Endothelial cell of umbilical vein (primary cell): ENCODE results near the gene OR6C76. TPM values are rescaled to one million over a fixed set of nuclear protein-coding genes. Genes with fewer than 3 reads are reported as not detected.

Source experiments
- BruUV-seq: library from RNA; stranded (reverse); fragments of 400-500 nt; replicated peaks from 2 replicates; lab custom pipeline; 2021; lab: Mats Ljungman, UMichigan
- CTCF ChIA-PET: fragments of 300-600, 350-600 bp; sonication (Branson Sonifier 250); formaldehyde crosslinking; loops from one replicate; lab custom pipeline; 2021; ENCODE audit warnings: antibody characterized with exemption, inconsistent platforms; lab: Charles Lee
- POLR2A ChIA-PET: fragments of 300-600, 350-600 bp; sonication (Branson Sonifier 250); formaldehyde crosslinking; loops from one replicate; lab custom pipeline; 2021; ENCODE audit warnings: antibody characterized with exemption, inconsistent platforms; lab: Charles Lee
- DNase-seq: peaks from one replicate; pipeline ENCODE4 v3.0.0-alpha.2; 2011; ENCODE audit warnings: low read depth, low spot score
- FAIRE-seq: peaks from 2 replicates; lab custom pipeline; 2011; peaks lifted over from hg19 to GRCh38; lab: Jason Lieb, UNC
- H2AFZ ChIP-seq: 2 replicates; pipeline ENCODE4 v1.6.0; 2012; ENCODE audit warnings: low read depth, low read length, control low read depth, inconsistent platforms
- H3K27ac ChIP-seq: 2 replicates; pipeline ENCODE4 v1.5.1; 2011; ENCODE audit warnings: low read depth, mild to moderate bottlenecking, control low read depth, low read length, moderate library complexity; ENCODE audit not compliant: insufficient read depth
- H3K27me3 ChIP-seq, 2 experiments: 2 replicates each; pipeline versions ENCODE4 v1.6.0 to v1.6.1; 2011; ENCODE audit warnings: low read length in 2 of 2, mixed read lengths in 1 of 2; ENCODE audit not compliant: control insufficient read depth in 2 of 2, insufficient read depth in 2 of 2
- H3K36me3 ChIP-seq, 2 experiments: 2 replicates in 1 of 2; 3 replicates in 1 of 2; pipeline ENCODE4 v1.5.1; 2011; ENCODE audit warnings: low read length in 2 of 2, mild to moderate bottlenecking in 1 of 2, moderate library complexity in 1 of 2; ENCODE audit not compliant: control insufficient read depth in 2 of 2, insufficient read depth in 2 of 2; ENCODE audit errors: extremely low read depth in 1 of 2
- H3K4me1 ChIP-seq: 3 replicates; pipeline ENCODE4 v1.5.1; 2011; ENCODE audit warnings: mild to moderate bottlenecking, low read length; ENCODE audit not compliant: control insufficient read depth, insufficient read depth; ENCODE audit errors: extremely low read depth
- H3K4me2 ChIP-seq: 2 replicates; pipeline ENCODE4 v1.6.1; 2011; ENCODE audit warnings: low read length, control low read depth, mixed read lengths; ENCODE audit not compliant: insufficient read depth
- H3K4me3 ChIP-seq, 3 experiments: fragments of 200-600 bp in 1 of 3; sonication (generic), shearing (Covaris generic) in 1 of 3; replicated peaks in 1 of 3; 2 replicates each; pipeline ENCODE4 v1.5.1; 2011 to 2016; ENCODE audit warnings: control low read depth in 3 of 3, low read length in 3 of 3, mild to moderate bottlenecking in 2 of 3, inconsistent platforms in 1 of 3, low read depth in 1 of 3, moderate library complexity in 1 of 3; ENCODE audit not compliant: insufficient read depth in 1 of 3
- H3K79me2 ChIP-seq: 2 replicates; pipeline ENCODE4 v1.6.0; 2012; ENCODE audit warnings: low read length, inconsistent platforms; ENCODE audit not compliant: control insufficient read depth, insufficient read depth
- H3K9ac ChIP-seq: replicated peaks from 2 replicates; pipeline ENCODE3; 2011; ENCODE audit warnings: low read length, control low read depth; ENCODE audit not compliant: insufficient read depth; ENCODE audit errors: extremely low read depth
- H3K9me1 ChIP-seq: replicated peaks from 3 replicates; pipeline ENCODE4 v1.6.0; 2011; ENCODE audit warnings: mild to moderate bottlenecking, low read length; ENCODE audit not compliant: control insufficient read depth, insufficient read depth; ENCODE audit errors: extremely low read depth
- H3K9me3 ChIP-seq: replicated peaks from 2 replicates; pipeline ENCODE4 v1.5.1; 2012; ENCODE audit warnings: low read length, inconsistent platforms; ENCODE audit not compliant: control insufficient read depth, insufficient read depth
- H4K20me1 ChIP-seq: replicated peaks from 2 replicates; pipeline ENCODE3; 2011; ENCODE audit warnings: mild to moderate bottlenecking, low read length; ENCODE audit not compliant: control insufficient read depth, insufficient read depth; ENCODE audit errors: extremely low read depth
- CTCF ChIP-seq, 2 donors: IDR thresholded peaks; 1 replicate in 1 of 2; 2 replicates in 1 of 2; pipeline ENCODE4 v1.5.1; 2011; ENCODE audit warnings: low read length in 2 of 2, mild to moderate bottlenecking in 2 of 2, moderate library complexity in 2 of 2, control low read depth in 1 of 2, inconsistent platforms in 1 of 2, low read depth in 1 of 2; ENCODE audit not compliant: insufficient read depth in 1 of 2; ENCODE audit errors: extremely low read depth in 1 of 2
- EZH2 ChIP-seq: IDR thresholded peaks from 2 replicates; pipeline ENCODE4 v1.6.1; 2012; ENCODE audit warnings: borderline replicate concordance, low read depth, mild to moderate bottlenecking, moderate library complexity, low read length, inconsistent platforms; ENCODE audit not compliant: severe bottlenecking
- FOS ChIP-seq: IDR thresholded peaks from 2 replicates; pipeline ENCODE4 v1.6.1; 2011; ENCODE audit warnings: mild to moderate bottlenecking, low read length, moderate library complexity, borderline replicate concordance; ENCODE audit not compliant: insufficient read depth
- GATA2 ChIP-seq: IDR thresholded peaks from 2 replicates; pipeline ENCODE4 v1.7.0; 2011; ENCODE audit warnings: low read depth, mild to moderate bottlenecking, moderate library complexity, mixed read lengths, low read length; ENCODE audit not compliant: insufficient read length, insufficient read depth
- JUN ChIP-seq: IDR thresholded peaks from 2 replicates; pipeline ENCODE4 v1.6.1; 2011; ENCODE audit warnings: borderline replicate concordance, low read depth; ENCODE audit not compliant: insufficient read length, insufficient read depth
- MAX ChIP-seq: IDR thresholded peaks from 2 replicates; pipeline ENCODE4 v1.6.1; 2011; ENCODE audit not compliant: insufficient read depth, insufficient read length
- MYC ChIP-seq: IDR thresholded peaks from one replicate; pipeline ENCODE4 v1.6.1; 2011; ENCODE audit warnings: mild to moderate bottlenecking, low read depth, low read length
- POLR2A ChIP-seq: IDR thresholded peaks from 2 replicates; pipeline ENCODE4 v1.6.1; 2012; ENCODE audit warnings: low read depth, mild to moderate bottlenecking, control low read depth, low read length
- dilution Hi-C: fragments of 300-500 bp; cut with MboI; formaldehyde crosslinking; loops from one replicate; pipeline ENCODE4 v1.15.0; 2019; ENCODE audit warnings: low sequenced_read_pairs; ENCODE audit not compliant: extremely low pct_ligation_motif_present
- intact Hi-C: fragments of 100-400 bp; cut with micrococcal nuclease; formaldehyde crosslinking; loops from one replicate; pipeline ENCODE4 v1.10.0; 2022
- polyA plus RNA-seq, 4 experiments: library from polyadenylated mRNA; depleted of rRNA in 3 of 4; stranded (reverse) in 3 of 4; unstranded in 1 of 4; fragments of >200 nt; gene quantifications; 2 replicates each; pipeline versions ENCODE4 v1.2.1 to v1.2.3, GENCODE V29; 2011 to 2012; ENCODE audit warnings: missing spikeins in 1 of 4
- total RNA-seq: library from RNA; stranded (reverse); gene quantifications from 2 replicates; pipeline ENCODE4 v1.2.3, GENCODE V29; 2021

OR6C76 gene
- total and polyA plus RNA-seq, 2 donors (not counting 3 experiments of a cell fraction or from before 2014, with no cell fraction given) = not detected

GRCh38 chr12:55443776-55444175, 17.7 kb downstream of the OR6C76 start, which contains the start of gene OR6C2:
Gene OR6C2, plus strand, starts transcription at chr12:55444076. Its CDS starts 8,138 bp downstream, at chr12:55452214.
- no peaks in the 10 kb centered on the region for H3K79me2 ChIP-seq
- H3K36me3 ChIP-seq = no peaks in the 10 kb centered on the region
- H2AFZ ChIP-seq = no peak within 1 kb of the TSS
- no peak for FAIRE-seq
- H3K27me3 ChIP-seq = no peaks in the 10 kb centered on the region
- H3K27ac ChIP-seq = no peak within 1 kb of the TSS
- H3K9ac ChIP-seq = no peak within 1 kb of the TSS
- intact Hi-C loops = no loop called here
- ChIA-PET POLR2A (no interaction called here), CTCF (interaction anchor here (0.6 kb wide), 1 partner anchor 12 kb away, joined by 5 read pairs; no protein-coding TSS in a partner anchor)
- H4K20me1 ChIP-seq = no peaks in the 10 kb centered on the region
- no peaks in the 10 kb centered on the region for H3K9me3 ChIP-seq
- no peaks in the 10 kb centered on the region for H3K9me1 ChIP-seq
- no peak within 1 kb of the TSS for H3K4me2 ChIP-seq
- DNase-seq = no peak
- no peak for TF ChIP-seq MYC
- TF ChIP-seq CTCF (IDR thresholded peaks at IDR 0.05; ENCODE audit: extremely low read depth in 1 of 2, insufficient read depth in 1 of 2, low read depth in 1 of 2, low read length in 2 of 2) = no peak
- no peak for TF ChIP-seq MAX
- no peak for TF ChIP-seq EZH2
- TF ChIP-seq POLR2A = no peak
- no peak for TF ChIP-seq JUN
- no peak for TF ChIP-seq GATA2
- TF ChIP-seq FOS = no peak
- no peaks in the 10 kb centered on the region for H3K4me1 ChIP-seq
- no TSS peak for BruUV-seq
- dilution Hi-C loops = no loop called here
- no peak within 1 kb of the TSS for H3K4me3 ChIP-seq
